K562 (cell line): ENCODE data around the gene FBLIM1. TPM values are rescaled to one million over a fixed set of nuclear protein-coding genes. Genes with fewer than 3 reads are reported as not detected.
A peak's percentile ranks its signal among the peaks of the same experiment; 100 is the strongest.

Source experiments
- REST ChIP-seq, 2 experiments: fragments of 450-650 bp; formaldehyde crosslinking in 1 of 2; IDR thresholded peaks; 2 replicates each; pipeline versions ENCODE4 v1.4.0 to v1.6.1; 2014 to 2020; ENCODE audit warnings: mild to moderate bottlenecking in 2 of 2, borderline replicate concordance in 1 of 2, low read depth in 1 of 2
- ZBTB33 ChIP-seq: sonication (generic); formaldehyde crosslinking; IDR thresholded peaks from 2 replicates; pipeline ENCODE4 v1.8.1; 2023; ENCODE audit warnings: mild to moderate bottlenecking, missing genetic modification reagents
- ZNF76 ChIP-seq: fragments of 250-450 bp; sonication (Bioruptor Pico); IDR thresholded peaks from 2 replicates; pipeline ENCODE4 v1.4.0; 2020; ENCODE audit warnings: mild to moderate bottlenecking, moderate library complexity, borderline replicate concordance
- polyA plus RNA-seq, 8 experiments: library from polyadenylated mRNA; depleted of rRNA in 4 of 8; stranded (reverse) in 5 of 8; unstranded in 3 of 8; fragments of >200 nt; fragmentation: Nextera tagmentation in 2 of 8; fragmentation: Illumina TruSeq in 1 of 8; extraction: Ambion mirVana in 2 of 8; extraction: Trizol in 1 of 8; gene quantifications; 2 replicates each; pipeline versions ENCODE4 v1.2.1 to v1.2.3, GENCODE V29; 2011 to 2014; ENCODE audit warnings: inconsistent platforms in 1 of 8, missing spikeins in 1 of 8
- total RNA-seq, 7 experiments: library from RNA; depleted of rRNA in 6 of 7; stranded (reverse); fragments of >200 nt in 6 of 7; fragmentation: Illumina TruSeq in 2 of 7; extraction: Trizol in 2 of 7; gene quantifications; 2 replicates each; pipeline versions ENCODE4 v1.2.1 to v1.2.3, GENCODE V29; 2011 to 2021; ENCODE audit warnings: low replicate concordance in 1 of 7

Gene FBLIM1
- total and polyA plus RNA-seq, 9 of the 15 experiments (the other 6 are each of a cell fraction or from before 2014, with no cell fraction given): 0.14 to 0.24 TPM; not detected in 7

GRCh38 chr1:15727021-15727420 lies 31.6 kb upstream of the FBLIM1 start (continued):
- TF ChIP-seq REST (IDR thresholded peaks at IDR 0.05; ENCODE audit: borderline replicate concordance) (0 out of 2 replicates have a peak, but pooled peaks have one; percentile 46), REST (CRISPR knock-in tag; IDR thresholded peaks at IDR 0.05; ENCODE audit: low read depth) (no peak), ZBTB33 (CRISPR knock-in tag) (peak; percentile 65; the same call in 1 of the 2 replicates), ZNF76 (CRISPR knock-in tag) (no peak)
